Thoracic aorta (tissue), 2 donors: ENCODE measurements around the gene ACSL5. TPM values are rescaled to one million over a fixed set of nuclear protein-coding genes. Genes with fewer than 3 reads are reported as not detected.

Experiments used
- ATAC-seq: fragments of 150-250 bp; one replicate; pipeline ENCODE4 v1.8.0; 2017; ENCODE audit warnings: low read depth; ENCODE audit not compliant: insufficient number of reproducible peaks, low FRiP score
- DNase-seq: peaks from one replicate; pipeline ENCODE4 v3.0.0-alpha.2; 2020; ENCODE audit warnings: low spot score
- H3K27ac ChIP-seq, 2 donors: fragments of 200-600 bp; sonication (generic); 1 replicate in 1 of 2; 2 replicates in 1 of 2; pipeline ENCODE4 v1.5.1; 2016; ENCODE audit warnings: mild to moderate bottlenecking in 2 of 2, moderate library complexity in 2 of 2
- H3K27me3 ChIP-seq: fragments of 200-600 bp; sonication (generic); replicated peaks from 2 replicates; pipeline ENCODE4 v1.6.0; 2016; ENCODE audit warnings: mild to moderate bottlenecking; ENCODE audit not compliant: insufficient read depth
- H3K36me3 ChIP-seq: fragments of 200-600 bp; sonication (generic); one replicate; pipeline ENCODE4 v1.5.1; 2016
- H3K4me1 ChIP-seq, 2 donors: fragments of 200-600 bp; sonication (generic); 1 replicate in 1 of 2; 2 replicates in 1 of 2; pipeline versions ENCODE4 v1.5.1 to v1.6.0; 2016; ENCODE audit warnings: low read depth in 2 of 2, mild to moderate bottlenecking in 1 of 2; ENCODE audit not compliant: control insufficient read depth in 1 of 2
- H3K4me3 ChIP-seq: fragments of 200-600 bp; sonication (generic); 2 replicates; pipeline ENCODE4 v1.5.1; 2016; ENCODE audit warnings: mild to moderate bottlenecking
- H3K9me3 ChIP-seq: fragments of 200-600 bp; sonication (generic); 2 replicates; pipeline ENCODE4 v1.5.1; 2016
- CTCF ChIP-seq: fragments of 200-600 bp; sonication (generic); IDR thresholded peaks from one replicate; pipeline ENCODE4 v1.5.1; 2019; ENCODE audit warnings: antibody characterized with exemption
- total RNA-seq, 2 donors: library from RNA; depleted of rRNA; stranded (reverse); fragments of >200 nt; gene quantifications; one replicate each; pipeline versions ENCODE4 v1.1.0 to v1.2.3, GENCODE V29; 2016

The ACSL5 gene
- total RNA-seq, 2 donors from 2014 or later, result 13.9 to 16.7 TPM

- H3K27ac ChIP-seq, result no peak overlapping the region
- no peaks in the 10 kb centered on the region for H3K4me1 ChIP-seq
- no peaks in the 10 kb centered on the region for H3K36me3 ChIP-seq
- no peak for TF ChIP-seq CTCF
- DNase-seq (no peak), ATAC-seq (no peak)
- no peaks in the 10 kb centered on the region for H3K9me3 ChIP-seq
- no peak overlapping the region for H3K4me3 ChIP-seq
- no peaks in the 10 kb centered on the region for H3K27me3 ChIP-seq
Measured at GRCh38 chr10:112388548-112388947, 14.6 kb downstream of the ACSL5 start.

GRCh38 chr10:112389271-112389822 is 15.4 kb downstream of the ACSL5 start:
- Histone ChIP-seq H3K4me1 (no peaks in the 10 kb centered on the region), H3K27ac (no peak overlapping the region), H3K9me3 (no peaks in the 10 kb centered on the region), H3K4me3 (no peak overlapping the region), H3K27me3 (no peaks in the 10 kb centered on the region), H3K36me3 (no peaks in the 10 kb centered on the region)
- peak; percentile 65 for ATAC-seq
- DNase-seq, result no peak
- no peak for TF ChIP-seq CTCF

GRCh38 chr10:112390125-112390703 is 16.3 kb downstream of the ACSL5 start:
- TF ChIP-seq CTCF, result no peak
- Histone ChIP-seq H3K27ac (no peak overlapping the region), H3K27me3 (no peaks in the 10 kb centered on the region), H3K9me3 (no peaks in the 10 kb centered on the region), H3K4me1 (no peaks in the 10 kb centered on the region), H3K36me3 (no peaks in the 10 kb centered on the region), H3K4me3 (no peak overlapping the region)
- DNase-seq, result no peak
- ATAC-seq, result no peak

GRCh38 chr10:112393341-112393740 is 19.4 kb downstream of the ACSL5 start:
- Histone ChIP-seq H3K27me3 (no peaks in the 10 kb centered on the region), H3K9me3 (no peaks in the 10 kb centered on the region), H3K36me3 (no peaks in the 10 kb centered on the region), H3K4me1 (no peaks in the 10 kb centered on the region), H3K4me3 (no peak overlapping the region), H3K27ac (no peak overlapping the region)
- DNase-seq, result no peak
- TF ChIP-seq CTCF, result no peak
- no peak for ATAC-seq

GRCh38 chr10:112393827-112394226 is 19.9 kb downstream of the ACSL5 start:
- Histone ChIP-seq H3K9me3 (no peaks in the 10 kb centered on the region), H3K27me3 (no peaks in the 10 kb centered on the region), H3K4me1 (no peaks in the 10 kb centered on the region), H3K36me3 (no peaks in the 10 kb centered on the region), H3K27ac (no peak overlapping the region), H3K4me3 (no peak overlapping the region)
- TF ChIP-seq CTCF, result no peak
- no peak for ATAC-seq
- no peak for DNase-seq
